Measurements from ENCODE around the gene KDM5D. TPM values are rescaled to one million over a fixed set of nuclear protein-coding genes. Genes with fewer than 3 reads are reported as not detected.

The KDM5D gene
- total and polyA plus RNA-seq, 4 donors: 0.31 to 19.7 TPM; not detected in 2

- ATAC-seq (ENCODE audit: insufficient read depth, low FRiP score): no peak
- peaks cover 0 to 23% (median 0%) of the 10 kb centered on the region in 4 donors for H3K36me3 ChIP-seq (ENCODE audit: control insufficient read depth in 4 of 4, insufficient read depth in 4 of 4, low read length in 4 of 4)
- no peak for DNase-seq
These were observed 29.3 kb downstream of the KDM5D start for GRCh38 chrY:19715226-19715625.

GRCh38 chrY:19713430-19713829 is 31.1 kb downstream of the KDM5D start:
- no peak overlapping the region for H3K4me3 ChIP-seq
- ATAC-seq (ENCODE audit: insufficient read depth, low FRiP score): no peak
- DNase-seq: no peak
- no peak overlapping the region for H3K27ac ChIP-seq (ENCODE audit: low read depth in 1 of 2, low read length in 1 of 2)
- H3K9ac ChIP-seq (ENCODE audit: insufficient read depth in 1 of 2, low read length in 2 of 2): no peak overlapping the region
- H3K9me3 ChIP-seq (ENCODE audit: control insufficient read depth in 4 of 4, insufficient read depth in 3 of 4, low read length in 3 of 4): no peaks in the 10 kb centered on the region
- H3K27me3 ChIP-seq (ENCODE audit: control insufficient read depth in 3 of 3, insufficient read depth in 3 of 3, low read length in 2 of 3): no peaks in the 10 kb centered on the region
- WGBS, 2 donors: 100% methylated on average over 4 of the region's 4 CpGs; no CpG with 5 or more reads in 1 of the 2 donors
- H3K36me3 ChIP-seq (ENCODE audit: control insufficient read depth in 4 of 4, insufficient read depth in 4 of 4, low read length in 4 of 4): peaks cover 0 to 29% (median 0%) of the 10 kb centered on the region in 4 donors
- TF ChIP-seq, protein P1, sequence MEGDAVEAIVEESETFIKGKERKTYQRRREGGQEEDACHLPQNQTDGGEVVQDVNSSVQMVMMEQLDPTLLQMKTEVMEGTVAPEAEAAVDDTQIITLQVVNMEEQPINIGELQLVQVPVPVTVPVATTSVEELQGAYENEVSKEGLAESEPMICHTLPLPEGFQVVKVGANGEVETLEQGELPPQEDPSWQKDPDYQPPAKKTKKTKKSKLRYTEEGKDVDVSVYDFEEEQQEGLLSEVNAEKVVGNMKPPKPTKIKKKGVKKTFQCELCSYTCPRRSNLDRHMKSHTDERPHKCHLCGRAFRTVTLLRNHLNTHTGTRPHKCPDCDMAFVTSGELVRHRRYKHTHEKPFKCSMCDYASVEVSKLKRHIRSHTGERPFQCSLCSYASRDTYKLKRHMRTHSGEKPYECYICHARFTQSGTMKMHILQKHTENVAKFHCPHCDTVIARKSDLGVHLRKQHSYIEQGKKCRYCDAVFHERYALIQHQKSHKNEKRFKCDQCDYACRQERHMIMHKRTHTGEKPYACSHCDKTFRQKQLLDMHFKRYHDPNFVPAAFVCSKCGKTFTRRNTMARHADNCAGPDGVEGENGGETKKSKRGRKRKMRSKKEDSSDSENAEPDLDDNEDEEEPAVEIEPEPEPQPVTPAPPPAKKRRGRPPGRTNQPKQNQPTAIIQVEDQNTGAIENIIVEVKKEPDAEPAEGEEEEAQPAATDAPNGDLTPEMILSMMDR (IDR thresholded peaks at IDR 0.05; ENCODE audit: control extremely low read depth, extremely low read depth): no peak
- no peaks in the 10 kb centered on the region for H3K4me1 ChIP-seq (ENCODE audit: control insufficient read depth in 5 of 5, insufficient read depth in 5 of 5, low read length in 5 of 5)

More at GRCh38 chrY:19715226-19715625, 29.3 kb downstream of the KDM5D start:
- Histone ChIP-seq H3K9ac (ENCODE audit: insufficient read depth in 1 of 2, low read length in 2 of 2) (no peak overlapping the region), H3K27ac (ENCODE audit: low read depth in 1 of 2, low read length in 1 of 2) (no peak overlapping the region), H3K27me3 (ENCODE audit: control insufficient read depth in 3 of 3, insufficient read depth in 3 of 3, low read length in 2 of 3) (no peaks in the 10 kb centered on the region), H3K4me1 (ENCODE audit: control insufficient read depth in 5 of 5, insufficient read depth in 5 of 5, low read length in 5 of 5) (no peaks in the 10 kb centered on the region), H3K4me3 (no peak overlapping the region), H3K9me3 (ENCODE audit: control insufficient read depth in 4 of 4, insufficient read depth in 3 of 4, low read length in 3 of 4) (no peaks in the 10 kb centered on the region)
- WGBS, 2 donors: 73% methylated on average over 5 of the region's 5 CpGs; no CpG with 5 or more reads in 1 of the 2 donors
- TF ChIP-seq, protein P1 (IDR thresholded peaks at IDR 0.05; ENCODE audit: control extremely low read depth, extremely low read depth): no peak

DNA sequence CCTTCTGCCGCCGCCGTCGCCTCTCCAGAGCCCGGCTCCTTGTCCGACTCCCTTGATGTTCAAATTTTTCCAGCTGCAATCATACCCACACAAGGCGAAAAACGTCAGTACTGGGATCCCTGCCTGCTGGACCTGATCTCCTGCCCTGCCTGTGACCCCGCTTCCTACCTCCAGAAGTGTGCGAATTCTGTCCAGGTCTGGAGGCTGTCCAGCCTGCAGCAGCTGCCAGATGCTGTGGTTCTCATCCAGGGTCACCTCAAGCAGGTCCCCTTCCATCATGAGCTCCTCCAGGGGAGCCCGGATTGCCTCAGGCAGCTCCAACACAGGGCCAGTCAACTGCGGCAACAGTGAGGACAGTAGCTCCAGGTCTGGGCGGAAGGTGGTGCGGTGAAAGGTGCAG is 38.3 kb downstream of the KDM5D start:
- Histone ChIP-seq H3K4me3 (no peak overlapping the region), H3K36me3 (ENCODE audit: control insufficient read depth in 4 of 4, insufficient read depth in 4 of 4, low read length in 4 of 4) (peaks cover 0 to 25% (median 0%) of the 10 kb centered on the region in 4 donors), H3K27me3 (ENCODE audit: control insufficient read depth in 3 of 3, insufficient read depth in 3 of 3, low read length in 2 of 3) (no peaks in the 10 kb centered on the region), H3K4me1 (ENCODE audit: control insufficient read depth in 5 of 5, insufficient read depth in 5 of 5, low read length in 5 of 5) (no peaks in the 10 kb centered on the region), H3K9ac (ENCODE audit: insufficient read depth in 1 of 2, low read length in 2 of 2) (no peak overlapping the region), H3K9me3 (ENCODE audit: control insufficient read depth in 4 of 4, insufficient read depth in 3 of 4, low read length in 3 of 4) (no peaks in the 10 kb centered on the region), H3K27ac (ENCODE audit: low read depth in 1 of 2, low read length in 1 of 2) (no peak overlapping the region)
- TF ChIP-seq, protein P1 (IDR thresholded peaks at IDR 0.05; ENCODE audit: control extremely low read depth, extremely low read depth): no peak
- DNase-seq (no peak), ATAC-seq (ENCODE audit: insufficient read depth, low FRiP score) (no peak)
- WGBS, 2 donors: 95% methylated on average over 14 of the region's 14 CpGs; no CpG with 5 or more reads in 1 of the 2 donors

DNA sequence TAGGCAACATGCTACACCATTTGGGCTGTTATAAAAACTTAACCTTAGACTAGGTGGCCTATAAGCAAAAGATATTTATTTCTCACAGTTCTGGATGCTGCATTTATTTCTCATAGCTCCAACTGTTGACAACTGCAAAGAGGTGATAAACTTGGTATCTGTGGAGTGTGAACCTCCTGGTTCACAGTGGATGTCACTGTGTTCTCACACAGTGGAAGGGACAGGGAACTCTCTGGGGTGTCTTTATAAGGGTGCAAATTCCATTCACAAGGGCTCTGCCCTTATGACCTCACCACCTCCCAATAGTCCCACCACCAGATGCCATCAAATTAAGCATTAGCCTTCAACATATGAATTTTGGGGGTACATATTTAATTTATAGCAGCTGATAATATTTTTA is 46.0 kb downstream of the KDM5D start:
- TF ChIP-seq, protein P1 (IDR thresholded peaks at IDR 0.05; ENCODE audit: control extremely low read depth, extremely low read depth): no peak
- DNase-seq (no peak), ATAC-seq (ENCODE audit: insufficient read depth, low FRiP score) (no peak)
- H3K4me1 ChIP-seq (ENCODE audit: control insufficient read depth in 5 of 5, insufficient read depth in 5 of 5, low read length in 5 of 5): no peaks in the 10 kb centered on the region
- no peak overlapping the region for H3K9ac ChIP-seq (ENCODE audit: insufficient read depth in 1 of 2, low read length in 2 of 2)
- no peaks in the 10 kb centered on the region for H3K27me3 ChIP-seq (ENCODE audit: control insufficient read depth in 3 of 3, insufficient read depth in 3 of 3, low read length in 2 of 3)
- H3K27ac ChIP-seq (ENCODE audit: low read depth in 1 of 2, low read length in 1 of 2): no peak overlapping the region
- H3K4me3 ChIP-seq: no peak overlapping the region
- peaks cover 0 to 3% (median 0%) of the 10 kb centered on the region in 4 donors for H3K36me3 ChIP-seq (ENCODE audit: control insufficient read depth in 4 of 4, insufficient read depth in 4 of 4, low read length in 4 of 4)
- no peaks in the 10 kb centered on the region for H3K9me3 ChIP-seq (ENCODE audit: control insufficient read depth in 4 of 4, insufficient read depth in 3 of 4, low read length in 3 of 4)

All from lung (tissue), 12 donors.